Suppressor macrophage (primary cell): Measurements from ENCODE around the gene RPUSD3.
"Not testable (repeated sequence)": the region's sequence is repeated elsewhere in the genome, so short reads cannot be mapped to it uniquely, and the experiment has no call there.

ENCODE experiments used
- DNase-seq, 4 experiments: peaks; one replicate each; pipeline ENCODE4 v3.0.0-alpha.2; 2020 to 2022
- total RNA-seq, 17 experiments: gene quantifications; one replicate each; lab custom pipeline; 2026; ENCODE audit warnings: mixed read lengths in 6 of 17, inconsistent platforms in 3 of 17; lab: John Stamatoyannopoulos, UW

Gene RPUSD3
- 8.0 to 30.1 (median 15.9) reads per million in 17 experiments for total RNA-seq

DNA sequence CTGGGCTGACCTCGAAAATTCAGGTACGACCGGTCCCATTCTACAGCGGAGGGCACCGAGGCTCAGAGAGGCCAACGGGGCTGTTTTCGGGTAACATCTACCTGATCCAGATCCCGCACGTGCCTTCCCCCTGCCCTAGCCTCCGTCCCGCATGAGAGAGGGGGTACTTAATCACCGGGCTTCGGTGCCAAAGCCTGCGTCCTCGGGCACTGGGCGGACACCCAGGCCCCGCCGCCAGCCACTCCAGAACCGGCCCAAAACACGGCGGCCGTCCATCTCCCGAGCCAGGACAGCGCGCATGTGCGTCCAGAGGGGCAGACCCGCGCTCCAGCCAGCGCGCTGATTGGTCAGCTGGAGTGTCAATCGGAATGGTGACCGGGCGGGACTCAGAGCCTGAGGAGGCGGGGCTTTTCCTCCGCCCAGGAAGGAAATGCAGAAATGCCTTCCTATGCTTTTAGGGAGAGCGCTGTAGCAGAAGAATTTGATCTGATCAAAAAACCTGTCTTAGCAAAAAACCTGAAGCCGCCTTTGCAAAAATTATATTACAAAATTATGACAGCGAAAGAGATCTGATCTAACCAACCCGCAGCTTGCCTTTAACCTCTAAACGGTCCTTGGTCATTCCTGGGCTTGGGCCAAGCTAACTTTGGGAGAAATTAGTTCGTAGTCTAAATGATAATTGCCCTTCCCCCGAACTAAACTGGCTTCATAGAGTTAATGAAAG lies at the start of gene RPUSD3:
Gene RPUSD3 (minus strand): TSS at position 294 of the 724 bp plus-strand sequence. CDS start 18 bp downstream, at position 276.
- peak; percentile 98 to 99 (median 98) for DNase-seq

DNA sequence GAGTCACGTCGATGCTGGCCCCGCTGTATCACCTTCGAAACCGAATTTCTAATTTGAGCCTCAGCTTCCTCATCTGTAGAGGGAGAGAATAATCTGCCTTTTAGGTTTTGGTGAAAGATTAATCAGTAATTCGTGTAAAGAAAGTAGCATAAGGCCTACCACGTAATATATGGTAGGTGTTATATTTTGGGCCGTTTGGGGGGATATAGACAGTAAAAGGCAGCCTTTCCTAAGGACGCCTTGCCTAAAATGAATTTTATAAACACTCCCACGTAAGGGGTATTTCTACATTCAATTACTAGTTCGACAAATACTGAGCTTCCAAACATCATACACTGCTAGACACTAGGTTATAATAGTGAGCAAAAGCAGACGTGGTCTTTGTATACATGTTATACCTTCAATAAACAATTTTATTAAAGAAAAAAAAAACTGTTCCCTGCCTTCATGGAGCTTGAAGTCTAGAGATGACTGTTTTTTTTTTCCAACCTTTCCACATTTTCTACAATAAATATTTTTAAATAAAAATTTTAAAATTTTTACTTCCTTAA lies 47.3 kb upstream of the RPUSD3 start:
- DNase-seq, result no peak

GRCh38 chr3:9890249-9891071 lies 46.7 kb upstream of the RPUSD3 start, which contains the start of gene JAGN1:
TSS of gene JAGN1 (plus strand) at chr3:9890610. CDS start at chr3:9890723, 113 bp downstream.
- DNase-seq, result peak; percentile 93 to 96 (median 96)

GRCh38 chr3:9889405-9889804 lies 45.6 kb upstream of the RPUSD3 start:
- no peak for DNase-seq

- DNase-seq, result no peak
Measured at GRCh38 chr3:9888540-9888939, 44.7 kb upstream of the RPUSD3 start.

DNA sequence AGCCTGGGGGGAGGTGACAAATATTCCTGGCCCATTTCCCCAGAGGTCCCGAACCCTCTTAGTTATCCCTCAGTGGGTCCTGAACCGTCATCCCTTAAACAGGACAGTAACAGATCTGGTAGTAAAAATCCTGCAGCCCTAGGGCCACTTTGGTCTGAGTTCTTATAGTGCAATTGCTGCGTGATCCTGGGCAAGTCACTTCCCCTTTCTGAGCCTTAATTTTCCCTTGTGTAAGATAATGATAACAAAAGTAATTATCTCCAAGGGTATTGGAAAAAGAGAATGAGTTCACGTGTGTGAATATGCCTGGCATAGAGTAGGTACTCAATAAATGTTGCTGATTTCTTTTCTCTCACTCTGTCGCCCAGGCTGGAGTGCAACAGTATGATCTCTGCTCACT lies 43.7 kb upstream of the RPUSD3 start:
- peak in 3 of 4 experiments; percentile 25 to 36 (median 29) for DNase-seq

GRCh38 chr3:9886328-9886727 lies 42.5 kb upstream of the RPUSD3 start:
- no peak for DNase-seq

- no peak for DNase-seq
Measured at GRCh38 chr3:9884555-9885165, 40.9 kb upstream of the RPUSD3 start.

GRCh38 chr3:9883706-9884554 lies 40.1 kb upstream of the RPUSD3 start:
- no peak for DNase-seq

DNA sequence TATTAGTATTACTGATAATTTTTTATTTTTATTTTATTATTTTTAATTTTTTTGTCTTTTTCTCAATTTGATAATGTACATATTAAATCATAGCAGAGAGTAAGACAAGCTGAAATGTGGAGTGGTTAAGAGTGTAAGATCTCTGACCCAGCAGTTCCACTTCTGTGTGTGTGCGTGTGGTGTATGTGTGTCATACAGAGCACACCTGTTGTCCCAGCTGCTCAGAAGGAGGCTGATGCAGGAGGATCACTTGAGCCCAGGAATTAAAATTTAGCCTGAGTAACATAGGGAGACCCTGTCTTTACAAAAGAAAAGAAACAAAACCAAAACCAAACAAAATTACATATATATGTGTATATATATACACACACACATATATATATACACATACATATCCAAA lies 37.6 kb upstream of the RPUSD3 start:
- DNase-seq, result no peak

DNA sequence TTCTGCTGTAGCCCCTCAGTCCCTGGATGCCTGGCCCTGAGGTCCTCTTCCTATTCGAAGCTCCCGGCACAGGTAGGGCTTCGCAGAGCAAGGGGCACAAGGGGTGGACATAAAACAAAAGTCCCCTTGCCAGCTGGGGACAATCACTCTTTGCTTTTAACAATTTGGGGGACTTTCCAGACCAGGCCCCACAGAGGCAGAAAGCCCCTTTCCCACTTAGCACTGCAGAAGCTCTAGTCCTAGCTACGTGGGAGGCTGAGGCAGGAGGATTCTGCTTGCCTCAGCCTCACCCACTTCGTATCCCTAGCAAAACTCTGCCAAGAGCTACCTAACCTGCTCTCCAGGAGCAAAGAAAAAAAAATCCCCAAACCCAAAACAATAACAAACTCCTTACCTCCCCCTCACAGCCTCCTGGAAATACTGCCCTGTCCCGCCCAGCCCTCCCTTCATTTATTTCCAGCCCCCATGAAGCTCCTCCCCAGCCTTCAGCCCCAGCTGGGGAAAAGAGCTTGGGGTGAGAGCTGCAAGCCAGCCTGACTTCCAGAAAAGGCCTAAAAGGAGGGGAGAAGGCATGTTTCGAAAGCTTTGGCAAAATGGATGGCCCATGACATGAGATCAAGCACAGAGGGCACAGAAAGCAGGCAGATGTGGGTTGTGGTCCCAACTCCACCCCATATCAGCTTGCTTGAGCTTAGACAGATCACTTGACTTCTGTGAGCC lies 36.2 kb upstream of the RPUSD3 start, which contains the start of gene CIDEC:
Gene CIDEC (minus strand): TSS at position 424 of the 720 bp plus-strand sequence. CDS start 1,767 bp downstream, outside the sequence.
- DNase-seq, result no peak

DNA sequence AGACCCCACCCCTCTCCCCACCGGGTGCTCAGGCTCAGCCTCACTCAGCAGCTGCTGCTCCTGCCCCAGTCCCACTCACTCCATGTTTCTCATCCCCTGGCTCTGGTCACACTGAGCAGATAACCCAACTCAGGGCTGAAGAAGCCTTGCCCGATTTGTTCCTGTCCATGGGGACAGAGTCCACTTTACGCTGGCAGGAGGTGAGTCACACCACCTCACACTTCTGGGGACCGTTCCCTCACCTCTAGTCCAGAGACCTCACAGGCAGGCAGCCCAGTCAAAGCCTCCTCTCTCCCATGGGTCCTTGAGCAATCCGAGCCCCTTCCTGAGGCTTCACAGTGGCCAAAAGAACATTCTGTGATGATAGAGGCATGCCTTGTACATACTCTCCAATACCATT lies 34.9 kb upstream of the RPUSD3 start:
- no peak for DNase-seq

- DNase-seq, result no peak
Measured at GRCh38 chr3:9876991-9877390, 33.2 kb upstream of the RPUSD3 start.

DNA sequence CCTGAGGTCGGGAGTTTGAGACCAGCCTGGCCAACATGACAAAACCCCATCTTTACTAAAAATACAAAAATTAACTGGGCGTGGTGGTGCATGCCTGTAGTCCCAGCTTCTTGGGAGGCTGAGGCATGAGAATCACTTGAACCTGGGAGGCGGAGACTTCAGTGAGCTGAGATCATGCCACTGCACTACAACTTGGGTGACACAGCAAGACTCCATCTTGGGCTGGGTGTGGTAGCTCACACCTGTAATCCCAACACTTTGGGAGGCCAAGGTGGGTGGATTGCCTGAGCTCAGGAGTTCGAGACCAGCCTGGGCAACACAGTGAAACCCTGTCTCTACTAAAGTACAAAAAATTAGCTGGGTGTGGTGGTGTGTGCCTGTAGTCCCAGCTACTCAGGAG lies 32.4 kb upstream of the RPUSD3 start:
- not testable (repeated sequence) for DNase-seq

DNA sequence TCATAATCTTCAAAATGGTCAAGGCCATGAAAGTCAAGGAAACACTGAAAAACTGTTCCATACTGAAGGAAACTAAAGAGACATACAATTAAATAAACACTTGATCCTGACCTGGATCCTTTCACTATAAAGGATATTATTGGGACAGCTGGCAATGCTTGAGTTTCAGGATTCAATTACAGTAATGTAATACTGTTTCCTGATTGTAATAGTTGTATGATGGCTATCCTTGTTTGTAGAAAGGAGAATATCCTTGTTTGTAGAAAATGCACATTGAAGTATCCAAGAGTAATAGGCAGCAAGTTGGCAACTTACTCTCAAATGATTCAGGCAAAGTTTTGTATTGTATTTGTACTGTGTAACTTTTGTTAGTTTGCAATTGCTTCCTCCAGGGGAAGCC lies 31.6 kb upstream of the RPUSD3 start:
- no peak for DNase-seq

- peak in 3 of 4 experiments; percentile 18 to 46 (median 44) for DNase-seq
Measured at GRCh38 chr3:9872067-9872466, 28.3 kb upstream of the RPUSD3 start.

DNA sequence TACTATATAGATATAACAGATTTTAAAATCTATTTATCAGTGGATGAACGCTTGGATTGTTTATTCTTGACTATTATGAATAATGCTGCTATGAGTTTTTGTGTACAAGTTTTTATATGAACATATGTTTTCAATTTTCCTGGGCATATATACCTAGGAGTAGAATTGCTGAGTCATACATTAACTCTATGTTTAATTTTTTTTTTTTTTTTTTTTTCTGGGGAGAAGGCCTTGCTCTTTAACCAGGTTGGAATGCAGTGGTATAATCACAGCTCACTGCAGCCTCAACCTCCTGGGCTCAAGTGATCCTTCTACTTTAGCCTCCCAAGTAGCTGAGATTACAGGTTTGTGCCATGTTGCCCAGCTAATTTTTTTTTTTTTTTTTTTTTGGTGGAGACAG lies 27.2 kb upstream of the RPUSD3 start:
- no peak for DNase-seq

GRCh38 chr3:9869955-9870354 lies 26.1 kb upstream of the RPUSD3 start:
- DNase-seq, result no peak

- no peak for DNase-seq
Measured at GRCh38 chr3:9867106-9867505, 23.3 kb upstream of the RPUSD3 start.

DNA sequence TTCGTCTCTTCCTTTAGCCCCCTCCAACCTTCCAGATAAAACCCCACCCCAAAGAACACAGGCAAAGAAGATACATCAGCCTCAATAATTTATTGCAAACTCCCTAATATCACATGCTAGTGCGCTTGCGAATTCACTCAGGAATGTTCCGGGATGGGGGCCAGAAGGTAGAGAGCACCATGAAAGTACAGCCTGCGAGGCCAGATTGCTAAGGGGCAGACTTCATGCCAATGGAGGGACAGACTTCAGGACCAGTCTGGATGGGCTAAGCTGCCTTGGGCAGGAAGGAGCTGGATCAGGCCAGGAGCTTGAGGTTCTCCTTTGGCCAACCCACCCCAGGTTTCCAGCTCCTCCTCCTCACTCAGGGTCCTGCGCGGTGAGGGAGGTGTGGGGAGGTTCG lies 22.8 kb upstream of the RPUSD3 start:
- no peak for DNase-seq

DNA sequence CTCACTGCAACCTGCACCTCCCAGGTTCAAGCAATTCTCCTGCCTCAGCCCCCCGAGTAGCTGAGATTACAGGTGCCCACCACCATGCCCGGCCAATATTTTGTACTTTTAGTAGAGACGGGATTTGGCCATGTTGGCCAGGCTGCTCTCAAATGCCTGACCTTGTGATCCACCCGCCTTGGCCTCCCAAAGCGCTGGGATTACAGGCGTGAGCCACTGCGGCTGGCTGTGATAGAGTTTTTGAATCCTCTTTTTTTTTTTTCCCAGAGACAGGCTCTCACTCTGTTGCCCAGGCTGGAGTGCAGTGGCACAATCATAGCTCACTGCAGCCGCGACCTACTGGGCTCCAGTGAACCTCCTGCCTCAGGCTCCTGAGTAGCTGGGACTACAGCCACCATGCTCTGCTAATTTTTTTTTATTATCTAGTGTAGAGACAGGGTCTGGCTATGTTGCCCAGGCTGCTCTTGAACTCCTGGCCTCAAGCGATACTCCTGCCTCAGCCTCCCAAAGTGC lies 21.4 kb upstream of the RPUSD3 start:
- DNase-seq, result not testable (repeated sequence)
